Measurements from ENCODE around the gene TSPAN19. TPM values are rescaled to one million over a fixed set of nuclear protein-coding genes. Genes with fewer than 3 reads are reported as not detected.

TSPAN19 gene
- total and polyA plus RNA-seq, 9 of the 15 experiments (the other 6 are each of a cell fraction or from before 2014, with no cell fraction given) = not detected

GRCh38 chr12:85072826-85073225 lies 36.7 kb upstream of the TSPAN19 start:
- H3K27me3 ChIP-seq (ENCODE audit: control insufficient read depth in 2 of 2, insufficient read depth in 2 of 2, low read length in 2 of 2) = no peaks in the 10 kb centered on the region
- no peaks in the 10 kb centered on the region for H3K36me3 ChIP-seq (ENCODE audit: control insufficient read depth, insufficient read depth, low read length)
- no peaks in the 10 kb centered on the region for H3K9me1 ChIP-seq (ENCODE audit: control insufficient read depth, insufficient read depth, low read length)
- no peak overlapping the region for H3K4me2 ChIP-seq (ENCODE audit: insufficient read depth, low read length)
- CTCF ChIA-PET (ENCODE audit: low intra/inter-chr PET ratio) = no interaction called here
- H3K79me2 ChIP-seq (ENCODE audit: control insufficient read depth, insufficient read depth, low read length) = no peaks in the 10 kb centered on the region
- no TSS peak for BruUV-seq (replicated peaks)
- intact Hi-C loops (cut with micrococcal nuclease) (no loop called here), in situ Hi-C loops (cut with MboI) (no loop called here)
- H3K27ac ChIP-seq (ENCODE audit: extremely low read depth, low read depth, low read length) = no peak overlapping the region
- DNase-seq (ENCODE audit: extremely low read depth in 1 of 4, low spot score in 3 of 4) (no peak), FAIRE-seq (no peak), ATAC-seq (no peak)
- no peaks in the 10 kb centered on the region for H3K9me3 ChIP-seq (replicated peaks; ENCODE audit: control insufficient read depth, insufficient read depth, low read depth, low read length)
- H3K4me3 ChIP-seq = no peak overlapping the region
- H3K9ac ChIP-seq (ENCODE audit: insufficient read depth in 1 of 2, low read depth in 2 of 2, low read length in 2 of 2) = no peak overlapping the region
- H2AFZ ChIP-seq (ENCODE audit: low read depth, low read length) = no peak overlapping the region
- 10% methylated on average over 1 of the region's 1 CpG for WGBS (ENCODE audit: insufficient coverage, low coverage, missing lambda C conversion rate)
- TF ChIP-seq ZNF717 (CRISPR knock-in tag; IDR thresholded peaks at IDR 0.05) (no peak), BRCA1 (IDR thresholded peaks at IDR 0.05) (no peak), BRCA1 (CRISPR knock-in tag; IDR thresholded peaks at IDR 0.05) (no peak), GTF2B (IDR thresholded peaks at IDR 0.05; ENCODE audit: extremely low read depth, insufficient read length) (no peak), POLR2B (IDR thresholded peaks at IDR 0.05; ENCODE audit: low read depth, partially characterized antibody) (no peak), ZNF143 (CRISPR knock-in tag; IDR thresholded peaks at IDR 0.05) (no peak), AFF1 (IDR thresholded peaks at IDR 0.05; ENCODE audit: low read depth in 1 of 2, partially characterized antibody in 2 of 2) (no peak), ATF7 (IDR thresholded peaks at IDR 0.05) (no peak), HMG20A (CRISPR knock-in tag; conservative IDR thresholded peaks at IDR 0.05) (no peak), NR2C1 (IDR thresholded peaks at IDR 0.05) (no peak), NR2C1 (tag; IDR thresholded peaks at IDR 0.05) (no peak), FOXP1 (CRISPR knock-in tag; IDR thresholded peaks at IDR 0.05) (no peak), XRCC4 (IDR thresholded peaks at IDR 0.05; ENCODE audit: extremely low read depth, insufficient read depth, insufficient read length) (no peak), SMARCE1 (IDR thresholded peaks at IDR 0.05) (no peak)
- H4K20me1 ChIP-seq (replicated peaks; ENCODE audit: control insufficient read depth, insufficient read depth, low read length) = no peaks in the 10 kb centered on the region
- no peaks in the 10 kb centered on the region for H3K4me1 ChIP-seq (replicated peaks in 1 of 2; ENCODE audit: control insufficient read depth in 2 of 2, insufficient read depth in 2 of 2, low read length in 2 of 2)
- POLR2A ChIA-PET = no interaction called here

Measured in K562 (cell line).